SK-N-SH treated with all-trans-retinoic acid at 6 μM for 48 hours (cell line): ENCODE results near the gene DNAL1.
"Not testable (repeated sequence)": the region's sequence is repeated elsewhere in the genome, so short reads cannot be mapped to it uniquely, and the experiment has no call there.

Experiments used
- ATAC-seq: fragments of 200-7000 bp; cut with Tn5 transposase; 3 replicates; pipeline ENCODE4 v1.9.1; 2020; ENCODE audit warnings: mild to moderate bottlenecking, moderate library complexity
- ARNTL ChIP-seq: fragments of 450-650 bp; formaldehyde crosslinking; IDR thresholded peaks from 2 replicates; pipeline ENCODE4 v1.5.0; 2020; ENCODE audit warnings: low read depth, mild to moderate bottlenecking, moderate library complexity, borderline replicate concordance
- BACH2 ChIP-seq: fragments of 250-450 bp; sonication (Bioruptor Pico); IDR thresholded peaks from 2 replicates; pipeline ENCODE4 v1.9.0; 2021; ENCODE audit warnings: mild to moderate bottlenecking, borderline replicate concordance
- CREB5 ChIP-seq: fragments of 250-450 bp; sonication (Bioruptor Pico); IDR thresholded peaks from 2 replicates; pipeline ENCODE4 v1.5.1; 2020; ENCODE audit warnings: low read depth, mild to moderate bottlenecking, moderate library complexity
- CSDC2 ChIP-seq: fragments of 250-450 bp; sonication (Bioruptor Pico); IDR thresholded peaks from 2 replicates; pipeline ENCODE4 v1.5.0; 2020; ENCODE audit warnings: mild to moderate bottlenecking, moderate library complexity
- CSRNP3 ChIP-seq: fragments of 250-450 bp; sonication (Bioruptor Pico); IDR thresholded peaks from 2 replicates; pipeline ENCODE4 v1.5.1; 2021; ENCODE audit warnings: mild to moderate bottlenecking, moderate library complexity
- ESRRG ChIP-seq: fragments of 250-450 bp; sonication (Bioruptor Pico); IDR thresholded peaks from 2 replicates; pipeline ENCODE4 v1.6.1; 2021; ENCODE audit warnings: mild to moderate bottlenecking
- GLIS3 ChIP-seq: fragments of 250-450 bp; sonication (Bioruptor Pico); IDR thresholded peaks from 2 replicates; pipeline ENCODE4 v1.5.0; 2020; ENCODE audit warnings: mild to moderate bottlenecking, moderate library complexity
- OSR1 ChIP-seq: fragments of 250-450 bp; sonication (Bioruptor Pico); IDR thresholded peaks from 2 replicates; pipeline ENCODE4 v1.8.0; 2022; ENCODE audit warnings: moderate library complexity, mild to moderate bottlenecking, inconsistent platforms
- PATZ1 ChIP-seq: fragments of 250-450 bp; sonication (Bioruptor Pico); IDR thresholded peaks from 2 replicates; pipeline ENCODE4 v1.8.0; 2020; ENCODE audit warnings: mild to moderate bottlenecking, moderate library complexity, borderline replicate concordance
- POU6F1 ChIP-seq: fragments of 250-450 bp; sonication (Bioruptor Pico); IDR thresholded peaks from 2 replicates; pipeline ENCODE4 v1.8.0; 2021; ENCODE audit warnings: low read depth, mild to moderate bottlenecking, moderate library complexity, borderline replicate concordance
- PPARA ChIP-seq: fragments of 250-450 bp; sonication (Bioruptor Pico); IDR thresholded peaks from 2 replicates; pipeline ENCODE4 v1.5.0; 2020; ENCODE audit warnings: mild to moderate bottlenecking, borderline replicate concordance
- RARB ChIP-seq: fragments of 250-450 bp; sonication (Bioruptor Pico); IDR thresholded peaks from 2 replicates; pipeline ENCODE4 v1.8.0; 2021; ENCODE audit warnings: mild to moderate bottlenecking, moderate library complexity
- SNAI2 ChIP-seq: fragments of 250-450 bp; sonication (Bioruptor Pico); IDR thresholded peaks from 2 replicates; pipeline ENCODE4 v1.5.0; 2020; ENCODE audit warnings: mild to moderate bottlenecking, moderate library complexity
- TCF4 ChIP-seq: fragments of 250-450 bp; sonication (Bioruptor Pico); IDR thresholded peaks from 2 replicates; pipeline ENCODE4 v1.8.0; 2021; ENCODE audit warnings: mild to moderate bottlenecking, moderate library complexity, borderline replicate concordance
- TOX ChIP-seq: fragments of 250-450 bp; sonication (Bioruptor Pico); IDR thresholded peaks from 2 replicates; pipeline ENCODE4 v1.8.0; 2021; ENCODE audit warnings: mild to moderate bottlenecking, moderate library complexity, borderline replicate concordance
- ZC3H10 ChIP-seq: fragments of 250-450 bp; sonication (Bioruptor Pico); IDR thresholded peaks from 2 replicates; pipeline ENCODE4 v1.5.1; 2021; ENCODE audit warnings: mild to moderate bottlenecking, moderate library complexity
- ZFP3 ChIP-seq: fragments of 250-450 bp; sonication (Bioruptor Pico); IDR thresholded peaks from 2 replicates; pipeline ENCODE4 v1.5.0; 2020; ENCODE audit warnings: mild to moderate bottlenecking, moderate library complexity
- ZNF565 ChIP-seq: fragments of 450-650 bp; formaldehyde crosslinking; conservative IDR thresholded peaks from 2 replicates; pipeline ENCODE4 v1.5.0; 2020; ENCODE audit warnings: low read depth, mild to moderate bottlenecking, moderate library complexity
- ZNF70 ChIP-seq: fragments of 450-650 bp; formaldehyde crosslinking; IDR thresholded peaks from 2 replicates; pipeline ENCODE4 v1.5.0; 2020; ENCODE audit warnings: mild to moderate bottlenecking, moderate library complexity
- ZNF8 ChIP-seq: fragments of 450-650 bp; formaldehyde crosslinking; IDR thresholded peaks from 2 replicates; pipeline ENCODE4 v1.5.0; 2020; ENCODE audit warnings: mild to moderate bottlenecking, moderate library complexity

Gene DNAL1

GRCh38 chr14:73645248-73645610 lies 443 bp downstream of the DNAL1 start:
- ATAC-seq = no peak
- TF ChIP-seq TOX (CRISPR knock-in tag) = no peak
- TF ChIP-seq TCF4 (CRISPR knock-in tag) = no peak
- TF ChIP-seq RARB = no peak
- TF ChIP-seq CSRNP3 (CRISPR knock-in tag) = no peak
- TF ChIP-seq PATZ1 (CRISPR knock-in tag) = peak; percentile 60; the same call in 1 of the 2 replicates

- ATAC-seq = no peak
- TF ChIP-seq PATZ1 (CRISPR knock-in tag) (no peak), CSDC2 (CRISPR knock-in tag) (no peak)
These were observed 6.2 kb downstream of the DNAL1 start for GRCh38 chr14:73651005-73651404.

GRCh38 chr14:73655851-73656250 lies 11.1 kb downstream of the DNAL1 start:
- ATAC-seq = no peak
- TF ChIP-seq CSDC2 (CRISPR knock-in tag) = no peak
- no peak for TF ChIP-seq PATZ1 (CRISPR knock-in tag)
- TF ChIP-seq ZNF8 = no peak
- no peak for TF ChIP-seq ZFP3 (CRISPR knock-in tag)
- TF ChIP-seq CREB5 = no peak
- no peak for TF ChIP-seq ZNF565 (CRISPR knock-in tag)
- no peak for TF ChIP-seq ZNF70 (CRISPR knock-in tag)
- TF ChIP-seq ARNTL (CRISPR knock-in tag) = no peak
- TF ChIP-seq CSRNP3 (CRISPR knock-in tag) = no peak
- no peak for TF ChIP-seq TCF4 (CRISPR knock-in tag)
- no peak for TF ChIP-seq ZC3H10 (CRISPR knock-in tag)
- no peak for TF ChIP-seq SNAI2 (CRISPR knock-in tag)
- TF ChIP-seq TOX (CRISPR knock-in tag) = no peak
- no peak for TF ChIP-seq ESRRG (CRISPR knock-in tag)

GRCh38 chr14:73659202-73659601 lies 14.4 kb downstream of the DNAL1 start:
- ATAC-seq = not testable (repeated sequence)

- ATAC-seq = no peak
- TF ChIP-seq TOX (CRISPR knock-in tag) (no peak), ESRRG (CRISPR knock-in tag) (no peak), ARNTL (CRISPR knock-in tag) (no peak), ZNF565 (CRISPR knock-in tag) (no peak), PPARA (no peak), SNAI2 (CRISPR knock-in tag) (no peak), POU6F1 (CRISPR knock-in tag) (no peak), CSRNP3 (CRISPR knock-in tag) (no peak), ZC3H10 (CRISPR knock-in tag) (no peak), ZNF8 (no peak), RARB (no peak), BACH2 (CRISPR knock-in tag) (no peak), GLIS3 (CRISPR knock-in tag) (no peak), OSR1 (CRISPR knock-in tag) (no peak), ZFP3 (CRISPR knock-in tag) (no peak)
These were observed 15.7 kb downstream of the DNAL1 start for GRCh38 chr14:73660511-73660910.
